Vagina (tissue), 2 donors: ENCODE results near the gene GAB2.

ENCODE experiments used
- CTCF ChIP-seq, 3 experiments: fragments of 450-650 bp in 2 of 3; fragments of 200-600 bp in 1 of 3; sonication (generic) in 1 of 3; IDR thresholded peaks; one replicate each; pipeline ENCODE4 v1.5.1; 2017 to 2019; ENCODE audit warnings: antibody characterized with exemption in 3 of 3, mild to moderate bottlenecking in 2 of 3, moderate library complexity in 2 of 3
- POLR2A ChIP-seq, 2 donors: fragments of 450-650 bp; IDR thresholded peaks; one replicate each; pipeline ENCODE4 v1.6.1; 2017; ENCODE audit warnings: antibody characterized with exemption in 2 of 2, mild to moderate bottlenecking in 2 of 2, moderate library complexity in 2 of 2

DNA sequence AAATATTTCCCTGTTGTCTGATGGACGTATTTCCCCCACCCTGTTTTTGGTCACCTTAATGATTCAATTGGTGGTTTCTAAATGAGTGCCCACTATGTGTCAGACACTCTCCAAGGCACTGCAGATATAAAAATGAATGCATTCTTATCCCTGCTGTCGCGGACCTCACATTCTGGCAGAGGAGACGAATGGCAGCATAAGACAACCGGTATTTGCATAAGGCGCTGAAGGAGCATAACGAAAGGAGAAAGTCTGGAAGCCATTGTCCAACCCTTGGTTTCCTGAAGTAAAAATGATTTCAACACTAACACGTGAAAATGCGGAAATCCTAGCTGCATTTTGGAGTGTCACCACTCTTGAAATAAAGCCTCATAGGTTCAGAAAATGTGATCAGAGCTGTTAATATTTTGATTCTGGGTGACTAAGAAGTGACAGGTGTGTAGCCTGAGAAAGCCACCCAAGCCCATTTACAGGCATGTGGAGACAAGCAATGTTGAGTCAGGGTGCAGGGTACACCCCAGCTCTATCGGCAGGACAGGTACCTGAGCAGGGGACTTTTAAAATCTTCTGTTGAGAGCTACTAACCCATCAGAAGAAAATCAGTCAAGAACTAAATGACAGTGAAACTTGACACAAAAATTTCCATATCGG, 10.1 kb upstream of the GAB2 start:
- TF ChIP-seq CTCF (IDR thresholded peaks at IDR 0.05) (no peak), POLR2A (IDR thresholded peaks at IDR 0.05) (no peak)
